PC-3 (cell line): ENCODE measurements around the gene TMEM168. TPM values are rescaled to one million over a fixed set of nuclear protein-coding genes. Genes with fewer than 3 reads are reported as not detected.

Source experiments
- ATAC-seq: fragments of 200-7000 bp; cut with Tn5 transposase; 2 replicates; pipeline ENCODE4 v1.9.1; 2020; ENCODE audit warnings: mild to moderate bottlenecking, moderate library complexity
- BruUV-seq: library from RNA; stranded (reverse); fragments of 400-500 nt; replicated peaks from 2 replicates; lab custom pipeline; 2021; lab: Mats Ljungman, UMichigan
- CTCF ChIA-PET: fragments of 300-600 bp; sonication (Branson Sonifier 250); formaldehyde crosslinking; loops from one replicate; lab custom pipeline; 2022; ENCODE audit warnings: antibody characterized with exemption; lab: Charles Lee
- POLR2A ChIA-PET: fragments of 300-600 bp; sonication (Branson Sonifier 250); formaldehyde crosslinking; loops from one replicate; lab custom pipeline; 2022; ENCODE audit warnings: antibody characterized with exemption; ENCODE audit not compliant: unreplicated experiment; lab: Charles Lee
- DNase-seq: peaks from one replicate; pipeline ENCODE4 v3.0.0-alpha.2; 2015
- H2AFZ ChIP-seq: fragments of 300-600 bp; sonication (generic); 2 replicates; pipeline ENCODE4 v1.6.0; 2016; ENCODE audit warnings: antibody characterized with exemption, low read length
- H3F3A ChIP-seq: fragments of 300-600 bp; sonication (generic); one replicate; pipeline ENCODE4 v1.6.0; 2017; ENCODE audit warnings: antibody characterized with exemption, low read length, control low read depth, mild to moderate bottlenecking; ENCODE audit not compliant: unreplicated experiment
- H3K27ac ChIP-seq: fragments of 300-600 bp; sonication (generic); 2 replicates; pipeline ENCODE4 v1.5.1; 2016; ENCODE audit warnings: mild to moderate bottlenecking, low read length
- H3K27me3 ChIP-seq: fragments of 300-600 bp; sonication (generic); 2 replicates; pipeline ENCODE4 v1.6.1; 2016; ENCODE audit warnings: low read length, mixed read lengths
- H3K36me3 ChIP-seq: fragments of 300-600 bp; sonication (generic); 2 replicates; pipeline ENCODE4 v1.6.1; 2016; ENCODE audit warnings: low read depth, mixed run types, low read length, mixed read lengths
- H3K4me1 ChIP-seq: fragments of 300-600 bp; sonication (generic); 2 replicates; pipeline ENCODE4 v1.5.1; 2016; ENCODE audit warnings: low read length; ENCODE audit not compliant: insufficient read depth
- H3K4me2 ChIP-seq: fragments of 300-600 bp; sonication (generic); 2 replicates; pipeline ENCODE4 v1.6.0; 2016; ENCODE audit warnings: low read length
- H3K4me3 ChIP-seq: fragments of 300-600 bp; sonication (generic); 2 replicates; pipeline ENCODE4 v1.5.1; 2016; ENCODE audit warnings: mild to moderate bottlenecking, low read length, mixed read lengths
- H3K79me2 ChIP-seq: fragments of 300-600 bp; sonication (generic); 2 replicates; pipeline ENCODE4 v1.6.1; 2017; ENCODE audit warnings: low read length, mixed read lengths
- H3K9ac ChIP-seq: fragments of 300-600 bp; sonication (generic); 2 replicates; pipeline ENCODE4 v1.6.0; 2016; ENCODE audit warnings: mild to moderate bottlenecking, low read length
- H3K9me2 ChIP-seq: fragments of 300-600 bp; sonication (generic); replicated peaks from 2 replicates; pipeline ENCODE4 v1.6.1; 2016; ENCODE audit warnings: mixed run types, low read length, mixed read lengths
- H3K9me3 ChIP-seq: fragments of 300-600 bp; sonication (generic); 2 replicates; pipeline ENCODE4 v1.6.1; 2016; ENCODE audit warnings: low read length, mixed read lengths
- H4K20me1 ChIP-seq: fragments of 300-600 bp; sonication (generic); 2 replicates; pipeline ENCODE4 v1.6.1; 2016; ENCODE audit warnings: low read length, mixed read lengths
- EZH2 ChIP-seq: fragments of 300-600 bp; sonication (generic); IDR thresholded peaks from one replicate; pipeline ENCODE4 v1.6.1; 2017; ENCODE audit warnings: antibody characterized with exemption, mild to moderate bottlenecking, low read length; ENCODE audit not compliant: unreplicated experiment
- EZH2phosphoT487 ChIP-seq: fragments of 300-600 bp; sonication (generic); IDR thresholded peaks from 2 replicates; pipeline ENCODE4 v1.6.1; 2018; ENCODE audit warnings: mild to moderate bottlenecking, antibody characterized with exemption, low read length, borderline replicate concordance
- intact Hi-C: fragments of 100-400 bp; cut with micrococcal nuclease; formaldehyde crosslinking; loops from 2 replicates; pipeline ENCODE4 v1.9.0; 2023
- total RNA-seq: library from RNA; depleted of rRNA; stranded (reverse); fragments of >200 nt; gene quantifications from 2 replicates; pipeline ENCODE4 v1.2.3, GENCODE V29; 2014
- TF ChIP-seq, protein P1 (sequence below): fragments of 300-600 bp; sonication (generic); conservative IDR thresholded peaks from 2 replicates; pipeline ENCODE4 v1.5.1; 2017; ENCODE audit warnings: antibody characterized with exemption, low read depth, mild to moderate bottlenecking, low read length

The TMEM168 gene
- total RNA-seq, 1 experiment from 2014 or later, result 19.8 TPM

DNA sequence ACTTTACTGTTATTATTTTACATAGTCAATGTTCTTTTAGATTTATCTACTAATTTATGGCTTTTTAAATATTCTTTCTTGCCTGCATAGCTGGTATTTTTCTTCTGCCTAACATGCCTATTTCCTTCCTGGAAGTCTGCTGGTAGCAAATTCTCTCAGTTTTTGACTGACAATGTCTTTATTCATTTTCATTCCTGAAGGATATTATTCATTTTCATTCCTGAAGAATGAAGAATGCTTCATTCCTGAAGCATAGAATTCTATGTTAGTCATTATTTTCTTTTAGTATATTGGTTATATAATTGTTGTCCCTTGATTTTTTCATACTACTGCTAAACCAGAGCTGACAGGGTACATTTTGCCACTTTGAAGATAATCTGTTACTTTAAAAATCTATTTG lies 41.8 kb downstream of the TMEM168 start:
- POLR2A ChIA-PET, result interaction anchor here (0.6 kb wide), 1 partner anchor 42 kb away, joined by 3 read pairs; the partner anchor contains the start of gene TMEM168
- no TSS peak for BruUV-seq

DNA sequence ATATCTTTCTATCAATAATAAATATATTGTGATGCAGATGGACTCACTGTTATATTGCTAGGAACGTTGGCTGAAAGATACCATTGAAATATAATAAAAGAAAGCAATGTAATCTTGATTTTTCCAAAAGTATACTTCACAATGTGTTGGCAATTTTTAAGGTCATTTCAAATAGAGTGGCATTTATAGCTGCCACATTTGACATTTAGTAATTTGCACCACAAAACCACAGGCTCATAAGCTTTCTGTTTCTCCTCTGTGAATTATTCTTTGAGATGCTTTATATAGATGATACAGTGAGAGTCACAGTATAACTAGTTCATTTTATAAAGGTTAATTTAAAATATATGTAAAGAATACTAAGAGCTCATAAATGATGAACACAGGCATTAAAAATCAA lies 44.6 kb downstream of the TMEM168 start:
- TF ChIP-seq EZH2phosphoT487 (no peak), EZH2 (no peak)
- TF ChIP-seq, protein P1, sequence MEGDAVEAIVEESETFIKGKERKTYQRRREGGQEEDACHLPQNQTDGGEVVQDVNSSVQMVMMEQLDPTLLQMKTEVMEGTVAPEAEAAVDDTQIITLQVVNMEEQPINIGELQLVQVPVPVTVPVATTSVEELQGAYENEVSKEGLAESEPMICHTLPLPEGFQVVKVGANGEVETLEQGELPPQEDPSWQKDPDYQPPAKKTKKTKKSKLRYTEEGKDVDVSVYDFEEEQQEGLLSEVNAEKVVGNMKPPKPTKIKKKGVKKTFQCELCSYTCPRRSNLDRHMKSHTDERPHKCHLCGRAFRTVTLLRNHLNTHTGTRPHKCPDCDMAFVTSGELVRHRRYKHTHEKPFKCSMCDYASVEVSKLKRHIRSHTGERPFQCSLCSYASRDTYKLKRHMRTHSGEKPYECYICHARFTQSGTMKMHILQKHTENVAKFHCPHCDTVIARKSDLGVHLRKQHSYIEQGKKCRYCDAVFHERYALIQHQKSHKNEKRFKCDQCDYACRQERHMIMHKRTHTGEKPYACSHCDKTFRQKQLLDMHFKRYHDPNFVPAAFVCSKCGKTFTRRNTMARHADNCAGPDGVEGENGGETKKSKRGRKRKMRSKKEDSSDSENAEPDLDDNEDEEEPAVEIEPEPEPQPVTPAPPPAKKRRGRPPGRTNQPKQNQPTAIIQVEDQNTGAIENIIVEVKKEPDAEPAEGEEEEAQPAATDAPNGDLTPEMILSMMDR, result no peak
- no peaks in the 10 kb centered on the region for H3K27me3 ChIP-seq
- CTCF ChIA-PET, result no interaction called here
- H3K27ac ChIP-seq, result no peak overlapping the region
- no peaks in the 10 kb centered on the region for H3K79me2 ChIP-seq
- no peak overlapping the region for H3K4me2 ChIP-seq
- BruUV-seq, result no TSS peak
- H3K9me3 ChIP-seq, result no peaks in the 10 kb centered on the region
- H3K4me3 ChIP-seq, result no peak overlapping the region
- H4K20me1 ChIP-seq, result no peaks in the 10 kb centered on the region; the same call in 1 of the 2 replicates
- H3K9ac ChIP-seq, result no peak overlapping the region
- no peaks in the 10 kb centered on the region for H3K9me2 ChIP-seq
- ATAC-seq, result no peak
- H3K4me1 ChIP-seq, result no peaks in the 10 kb centered on the region
- no peak for DNase-seq
- no peaks in the 10 kb centered on the region for H3K36me3 ChIP-seq
- intact Hi-C loops, result no loop called here
- no peaks in the 10 kb centered on the region for H3F3A ChIP-seq
- POLR2A ChIA-PET, result no interaction called here
- no peak overlapping the region for H2AFZ ChIP-seq

More for the DNA sequence above, 41.8 kb downstream of the TMEM168 start:
- ATAC-seq, result no peak
- Histone ChIP-seq H3K9me3 (no peaks in the 10 kb centered on the region), H3K4me1 (no peaks in the 10 kb centered on the region), H3F3A (no peaks in the 10 kb centered on the region), H4K20me1 (no peaks in the 10 kb centered on the region; the same call in 1 of the 2 replicates), H2AFZ (no peak overlapping the region), H3K4me3 (no peak overlapping the region), H3K9me2 (no peaks in the 10 kb centered on the region), H3K4me2 (no peak overlapping the region), H3K9ac (no peak overlapping the region), H3K36me3 (no peaks in the 10 kb centered on the region), H3K27ac (no peak overlapping the region), H3K79me2 (no peaks in the 10 kb centered on the region), H3K27me3 (no peaks in the 10 kb centered on the region)
- no peak for DNase-seq
- CTCF ChIA-PET, result interaction anchor here (0.5 kb wide), 1 partner anchor 57 kb away, joined by 4 read pairs; no protein-coding TSS in a partner anchor
- TF ChIP-seq EZH2phosphoT487, result no peak
- TF ChIP-seq, protein P1, result no peak
- no peak for TF ChIP-seq EZH2
- intact Hi-C loops, result no loop called here

- H3K27ac ChIP-seq, result no peak overlapping the region
- H3K9ac ChIP-seq, result no peak overlapping the region
- H3K4me3 ChIP-seq, result no peak overlapping the region
- no peaks in the 10 kb centered on the region for H3K4me1 ChIP-seq
- no peak for DNase-seq
- H3K4me2 ChIP-seq, result no peak overlapping the region
- no peaks in the 10 kb centered on the region for H3K79me2 ChIP-seq
- TF ChIP-seq, protein P1, result no peak
- TF ChIP-seq EZH2 (no peak), EZH2phosphoT487 (no peak)
- BruUV-seq, result no TSS peak
- ChIA-PET POLR2A (no interaction called here), CTCF (no interaction called here)
- no peaks in the 10 kb centered on the region for H3K36me3 ChIP-seq
- H2AFZ ChIP-seq, result no peak overlapping the region
- no peak for ATAC-seq
- no peaks in the 10 kb centered on the region for H3K9me2 ChIP-seq
- no peaks in the 10 kb centered on the region; the same call in 1 of the 2 replicates for H4K20me1 ChIP-seq
- H3K27me3 ChIP-seq, result no peaks in the 10 kb centered on the region
- intact Hi-C loops, result no loop called here
- no peaks in the 10 kb centered on the region for H3K9me3 ChIP-seq
- H3F3A ChIP-seq, result no peaks in the 10 kb centered on the region
Measured at GRCh38 chr7:112744818-112745217, 45.4 kb downstream of the TMEM168 start.
